Smooth muscle cell of the umbilical artery (primary cell): Measurements from ENCODE around the gene CPEB1. TPM values are rescaled to one million over a fixed set of nuclear protein-coding genes. Genes with fewer than 3 reads are reported as not detected.

Experiments used
- total RNA-seq: library from RNA; depleted of rRNA; stranded (reverse); fragments of >200 nt; gene quantifications from 2 replicates; pipeline ENCODE4 v1.2.3, GENCODE V29; 2014

The CPEB1 gene
- 7.5 and 20.8 TPM in 2 replicates for total RNA-seq

GRCh38 chr15:82647045-82647834, at the start of gene CPEB1:
CPEB1 (minus strand) TSS chr15:82647363; CDS start chr15:82628459, 18,904 bp downstream.

GRCh38 chr15:82540055-82540983, 106.8 kb downstream of the CPEB1 start, which contains the start of gene RPS17:
RPS17 (minus strand) TSS chr15:82540457; CDS start chr15:82540428, 29 bp downstream.

Other genes with a start within 250 kb of the CPEB1 start
- 3.3 and 3.6 TPM in 2 replicates for gene GOLGA6L9, start 217.5 kb downstream of the CPEB1 start, total RNA-seq
- gene RPS17, start 106.9 kb downstream of the CPEB1 start, total RNA-seq, result 635 and 1,638 TPM in 2 replicates
- 0.23 and 0.89 TPM in 2 replicates for gene AP3B2, start 62.5 kb upstream of the CPEB1 start, total RNA-seq
- not detected in 2 replicates for gene FSD2, start 158.7 kb upstream of the CPEB1 start, total RNA-seq
- 4.2 and 5.9 TPM in 2 replicates for gene WHAMM, start 162.3 kb upstream of the CPEB1 start, total RNA-seq